T47D (cell line): ENCODE data around the gene ZNF385B.
A peak's percentile ranks its signal among the peaks of the same experiment; 100 is the strongest.

Experiments used
- DNase-seq, 2 experiments: peaks; one replicate each; pipeline versions ENCODE4 v3.0.0 to v3.0.0-alpha.2; 2011 to 2012; ENCODE audit warnings: low read depth in 1 of 2, low spot score in 1 of 2
- JUND ChIP-seq: IDR thresholded peaks from 2 replicates; pipeline ENCODE4 v1.6.1; 2012; ENCODE audit warnings: low read depth
- in situ Hi-C: cut with HindIII; loops from 2 replicates; pipeline ENCODE4 v1.10.0; 2016; ENCODE audit warnings: low sequenced_read_pairs, low pct_unique_long_range_greater_than_20kb

Gene ZNF385B

GRCh38 chr2:179559108-179559806 is 302.2 kb downstream of the ZNF385B start:
- TF ChIP-seq JUND = no peak

GRCh38 chr2:179558010-179558934 is 303.1 kb downstream of the ZNF385B start:
- no peak for TF ChIP-seq JUND
- no peak for DNase-seq
- in situ Hi-C loops = no loop called here

More at GRCh38 chr2:179559108-179559806, 302.2 kb downstream of the ZNF385B start:
- in situ Hi-C loops = no loop called here
- no peak for DNase-seq

- no peak for TF ChIP-seq JUND
- in situ Hi-C loops = no loop called here
- DNase-seq = no peak
Measured at GRCh38 chr2:179556425-179556824, 305.0 kb downstream of the ZNF385B start.

GRCh38 chr2:179555691-179556283 is 305.6 kb downstream of the ZNF385B start:
- no peak for TF ChIP-seq JUND
- no peak for DNase-seq
- in situ Hi-C loops = no loop called here

- in situ Hi-C loops = no loop called here
- no peak for TF ChIP-seq JUND
- DNase-seq = no peak
Measured at GRCh38 chr2:179554639-179555386, 306.6 kb downstream of the ZNF385B start.

GRCh38 chr2:179553382-179553781 is 308.0 kb downstream of the ZNF385B start:
- in situ Hi-C loops = no loop called here
- DNase-seq = no peak
- no peak for TF ChIP-seq JUND

- DNase-seq = no peak
- in situ Hi-C loops = no loop called here
- no peak for TF ChIP-seq JUND
Measured at GRCh38 chr2:179551539-179552045, 309.8 kb downstream of the ZNF385B start.

GRCh38 chr2:179550849-179551248 is 310.6 kb downstream of the ZNF385B start:
- in situ Hi-C loops = no loop called here

GRCh38 chr2:179550214-179550613 is 311.2 kb downstream of the ZNF385B start:
- no peak for TF ChIP-seq JUND
- DNase-seq = no peak
- in situ Hi-C loops = no loop called here

More at GRCh38 chr2:179550849-179551248, 310.6 kb downstream of the ZNF385B start:
- no peak for DNase-seq
- TF ChIP-seq JUND = no peak

GRCh38 chr2:179546656-179547055 is 314.8 kb downstream of the ZNF385B start:
- no peak for DNase-seq
- TF ChIP-seq JUND = no peak
- in situ Hi-C loops = no loop called here

GRCh38 chr2:179545024-179545423 is 316.4 kb downstream of the ZNF385B start:
- in situ Hi-C loops = no loop called here
- no peak for DNase-seq
- no peak for TF ChIP-seq JUND

GRCh38 chr2:179543361-179543901 is 318.0 kb downstream of the ZNF385B start:
- in situ Hi-C loops = no loop called here
- TF ChIP-seq JUND = no peak
- DNase-seq = peak in 1 of 2 experiments; percentile 5
